ENCODE results near the gene PHKG1.

DNA sequence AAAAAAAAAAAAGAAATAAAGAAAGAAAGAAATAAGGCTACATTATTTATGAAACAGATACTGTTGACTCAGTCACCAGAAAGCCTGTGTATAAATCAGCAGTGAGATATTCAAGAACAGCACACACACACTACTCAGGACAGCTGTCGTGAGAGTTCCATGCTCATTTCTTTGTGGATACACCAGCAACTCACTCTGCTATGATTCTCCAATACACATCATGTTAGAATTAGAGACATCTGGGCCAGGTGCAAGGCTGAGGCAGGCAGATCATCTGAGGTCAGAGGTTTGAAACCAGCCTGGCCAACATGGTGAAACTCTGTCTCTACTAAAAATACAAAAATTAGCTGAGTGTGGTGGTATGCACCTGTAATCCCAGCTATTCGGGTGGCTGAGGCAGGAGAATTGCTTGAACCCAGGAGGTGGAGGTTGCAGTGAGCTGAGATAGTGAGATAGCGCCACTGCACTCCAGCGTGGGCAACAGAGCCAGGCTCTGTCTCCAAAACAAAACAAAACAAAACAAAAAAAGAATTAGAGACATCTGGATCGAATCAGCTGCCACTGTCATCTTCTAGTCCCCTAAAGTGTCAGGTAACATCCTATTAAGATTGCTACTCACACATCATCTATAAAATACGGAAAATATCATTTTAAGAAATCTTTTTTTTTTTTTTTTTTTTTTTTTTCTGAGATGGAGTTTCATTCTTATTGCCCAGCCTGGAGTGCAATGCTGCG is 34.7 kb upstream of the PHKG1 start:
- TF ChIP-seq, protein P1, sequence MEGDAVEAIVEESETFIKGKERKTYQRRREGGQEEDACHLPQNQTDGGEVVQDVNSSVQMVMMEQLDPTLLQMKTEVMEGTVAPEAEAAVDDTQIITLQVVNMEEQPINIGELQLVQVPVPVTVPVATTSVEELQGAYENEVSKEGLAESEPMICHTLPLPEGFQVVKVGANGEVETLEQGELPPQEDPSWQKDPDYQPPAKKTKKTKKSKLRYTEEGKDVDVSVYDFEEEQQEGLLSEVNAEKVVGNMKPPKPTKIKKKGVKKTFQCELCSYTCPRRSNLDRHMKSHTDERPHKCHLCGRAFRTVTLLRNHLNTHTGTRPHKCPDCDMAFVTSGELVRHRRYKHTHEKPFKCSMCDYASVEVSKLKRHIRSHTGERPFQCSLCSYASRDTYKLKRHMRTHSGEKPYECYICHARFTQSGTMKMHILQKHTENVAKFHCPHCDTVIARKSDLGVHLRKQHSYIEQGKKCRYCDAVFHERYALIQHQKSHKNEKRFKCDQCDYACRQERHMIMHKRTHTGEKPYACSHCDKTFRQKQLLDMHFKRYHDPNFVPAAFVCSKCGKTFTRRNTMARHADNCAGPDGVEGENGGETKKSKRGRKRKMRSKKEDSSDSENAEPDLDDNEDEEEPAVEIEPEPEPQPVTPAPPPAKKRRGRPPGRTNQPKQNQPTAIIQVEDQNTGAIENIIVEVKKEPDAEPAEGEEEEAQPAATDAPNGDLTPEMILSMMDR (IDR thresholded peaks at IDR 0.05) = no peak
- TF ChIP-seq EP300 (IDR thresholded peaks at IDR 0.05) (no peak), POLR2A (IDR thresholded peaks at IDR 0.05) (no peak), POLR2AphosphoS5 (IDR thresholded peaks at IDR 0.05) (no peak)

All from stomach (tissue), 4 donors.